Measurements from ENCODE around the gene SPOCK1.

SPOCK1 gene

DNA sequence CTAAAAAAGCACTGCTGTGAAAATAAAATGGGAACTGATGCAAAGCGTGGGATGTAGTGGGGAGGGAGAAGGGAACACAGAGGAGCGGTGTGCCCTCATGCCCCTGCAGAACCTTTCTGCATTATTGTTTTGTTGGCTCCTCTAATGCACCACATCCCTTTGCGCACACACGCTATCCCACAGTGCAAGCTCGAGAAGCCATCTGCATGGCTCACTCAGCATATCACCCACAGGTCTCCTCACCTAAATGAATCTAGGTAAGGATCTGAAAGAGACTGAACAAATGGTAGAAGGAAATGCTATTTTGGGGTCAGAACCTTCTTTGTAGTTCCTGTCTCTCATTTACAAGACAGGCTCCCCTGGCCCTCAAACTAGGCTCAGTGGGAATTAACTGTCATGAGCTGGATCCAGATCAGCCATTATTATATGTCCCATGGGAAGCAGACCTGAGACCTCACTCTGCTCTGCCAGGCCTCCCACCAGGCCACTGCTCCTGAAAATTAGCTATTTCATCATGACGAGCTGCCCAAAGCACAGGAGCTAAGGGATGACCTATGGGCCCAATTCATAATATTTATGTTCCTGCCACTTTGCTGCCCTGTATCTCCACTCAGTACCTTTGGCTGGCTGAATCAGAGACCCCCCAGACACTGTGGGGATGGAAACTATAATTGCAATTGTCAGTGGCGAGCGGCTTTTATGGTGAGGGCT is 169.4 kb downstream of the SPOCK1 start:
- no peak for TF ChIP-seq CTCF (IDR thresholded peaks at IDR 0.05)
- Histone ChIP-seq H3K4me1 (ENCODE audit: control insufficient read depth in 1 of 2, insufficient read depth in 1 of 2, low read depth in 1 of 2, low read length in 1 of 2) (no peaks in the 10 kb centered on the region), H3K36me3 (no peaks in the 10 kb centered on the region), H3K4me3 (ENCODE audit: low read depth in 1 of 2, low read length in 1 of 2) (no peak overlapping the region), H3K9me3 (no peaks in the 10 kb centered on the region), H3K27me3 (no peaks in the 10 kb centered on the region), H3K27ac (no peak overlapping the region)

DNA sequence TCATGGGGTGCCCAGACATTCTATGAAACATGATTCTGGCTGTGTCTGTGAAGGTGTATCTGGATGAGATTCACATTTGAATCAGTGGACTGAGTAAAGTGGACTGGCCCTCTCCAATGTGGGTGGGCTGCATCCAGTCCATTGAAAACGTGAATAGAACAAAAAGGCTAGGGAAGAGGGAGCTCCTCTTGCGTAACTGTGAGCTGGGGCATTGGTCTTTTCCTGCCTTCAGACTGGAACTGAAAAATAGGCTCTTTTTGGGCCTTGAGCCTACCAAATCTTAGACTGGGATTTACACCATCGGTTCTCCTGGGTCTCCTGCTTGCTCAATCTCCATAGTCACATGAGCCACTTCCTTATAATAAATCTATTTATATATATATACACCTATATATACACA is 170.1 kb downstream of the SPOCK1 start:
- H3K4me1 ChIP-seq (ENCODE audit: control insufficient read depth in 1 of 2, insufficient read depth in 1 of 2, low read depth in 1 of 2, low read length in 1 of 2): no peaks in the 10 kb centered on the region
- H3K4me3 ChIP-seq (ENCODE audit: low read depth in 1 of 2, low read length in 1 of 2): no peak overlapping the region
- H3K27me3 ChIP-seq: peaks cover 3% of the 10 kb centered on the region
- no peaks in the 10 kb centered on the region for H3K36me3 ChIP-seq
- TF ChIP-seq CTCF (IDR thresholded peaks at IDR 0.05): no peak
- H3K9me3 ChIP-seq: no peaks in the 10 kb centered on the region
- H3K27ac ChIP-seq: no peak overlapping the region

GRCh38 chr5:137328463-137328862 is 170.7 kb downstream of the SPOCK1 start:
- no peak overlapping the region for H3K27ac ChIP-seq
- TF ChIP-seq CTCF (IDR thresholded peaks at IDR 0.05): no peak
- no peaks in the 10 kb centered on the region for H3K9me3 ChIP-seq
- no peak overlapping the region for H3K4me3 ChIP-seq (ENCODE audit: low read depth in 1 of 2, low read length in 1 of 2)
- H3K4me1 ChIP-seq (ENCODE audit: control insufficient read depth in 1 of 2, insufficient read depth in 1 of 2, low read depth in 1 of 2, low read length in 1 of 2): no peaks in the 10 kb centered on the region
- H3K36me3 ChIP-seq: no peaks in the 10 kb centered on the region
- H3K27me3 ChIP-seq: peaks cover 3% of the 10 kb centered on the region

DNA sequence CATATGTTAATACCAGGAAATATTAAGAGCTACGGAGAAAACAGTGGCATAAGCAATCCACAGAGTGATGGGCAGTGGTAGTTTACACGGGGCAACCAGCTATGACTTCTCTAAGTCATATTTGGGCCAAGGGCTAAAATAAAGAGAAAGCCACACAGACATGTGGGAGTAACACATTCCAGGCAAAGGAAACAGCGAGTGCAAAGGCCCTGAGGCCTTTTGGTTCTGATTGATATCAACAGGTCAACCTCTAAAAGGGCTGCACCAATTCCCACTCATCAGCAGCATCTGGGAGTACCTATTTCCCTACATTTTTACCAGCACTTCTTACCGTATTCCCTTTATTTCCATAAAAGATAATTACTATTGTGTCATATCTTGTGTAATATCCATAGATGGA is 173.4 kb downstream of the SPOCK1 start:
- Histone ChIP-seq H3K27me3 (peaks cover 3% of the 10 kb centered on the region), H3K4me3 (ENCODE audit: low read depth in 1 of 2, low read length in 1 of 2) (no peak overlapping the region), H3K27ac (no peak overlapping the region), H3K4me1 (ENCODE audit: control insufficient read depth in 1 of 2, insufficient read depth in 1 of 2, low read depth in 1 of 2, low read length in 1 of 2) (no peaks in the 10 kb centered on the region), H3K9me3 (no peaks in the 10 kb centered on the region), H3K36me3 (no peaks in the 10 kb centered on the region)
- TF ChIP-seq CTCF (IDR thresholded peaks at IDR 0.05): no peak

DNA sequence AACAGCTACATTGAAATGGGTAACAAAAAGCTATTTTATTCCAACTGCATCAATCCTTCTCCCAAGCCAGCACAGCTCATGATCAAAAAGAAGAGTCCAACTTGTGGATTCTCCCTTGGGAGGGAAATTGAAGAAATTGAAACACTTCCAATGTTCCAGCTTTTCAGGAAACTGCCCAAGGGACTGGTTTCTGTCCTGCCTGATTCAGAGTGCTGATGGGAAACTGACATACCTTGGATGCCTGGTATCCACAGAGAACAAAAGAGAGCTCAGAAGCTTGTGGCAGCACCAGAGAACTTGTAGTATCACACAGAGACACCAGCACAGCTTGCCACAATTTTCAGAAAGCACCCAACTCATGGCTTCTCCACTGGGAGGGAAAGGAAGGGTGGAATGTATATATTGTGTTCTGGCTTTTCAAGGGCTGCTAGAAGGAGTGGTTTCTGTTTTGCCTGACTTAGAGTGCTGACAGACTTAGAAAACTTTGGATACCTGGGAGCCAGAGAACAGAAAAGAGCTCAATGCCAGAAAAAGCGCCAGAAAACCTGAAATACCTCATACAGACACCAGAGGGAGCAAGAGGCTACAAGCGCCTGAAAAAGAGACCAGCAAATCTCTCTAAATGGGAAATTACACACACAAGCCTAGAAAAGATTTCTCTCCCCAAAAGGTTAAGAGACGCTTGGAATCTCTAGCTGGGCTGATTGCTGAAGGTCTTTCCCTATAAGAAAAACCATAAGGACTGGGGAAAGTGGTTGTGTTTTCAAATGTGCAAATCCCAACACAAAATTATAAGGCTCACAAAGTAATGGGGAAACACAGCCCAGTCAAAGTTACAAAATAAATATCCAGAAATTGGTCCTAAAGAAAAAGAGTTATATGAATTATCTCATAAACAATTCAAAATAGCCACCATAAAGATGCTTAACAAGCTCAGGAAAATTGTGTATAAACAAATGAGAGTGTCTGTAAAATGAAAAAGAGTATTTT is 178.8 kb downstream of the SPOCK1 start:
- TF ChIP-seq CTCF (IDR thresholded peaks at IDR 0.05): no peak
- Histone ChIP-seq H3K36me3 (no peaks in the 10 kb centered on the region), H3K4me1 (ENCODE audit: control insufficient read depth in 1 of 2, insufficient read depth in 1 of 2, low read depth in 1 of 2, low read length in 1 of 2) (no peaks in the 10 kb centered on the region), H3K4me3 (ENCODE audit: low read depth in 1 of 2, low read length in 1 of 2) (no peak overlapping the region), H3K27ac (no peak overlapping the region), H3K27me3 (peaks cover 26% of the 10 kb centered on the region), H3K9me3 (no peaks in the 10 kb centered on the region)
